OCI-LY3 (cell line): Measurements from ENCODE around the gene POLDIP2.
A peak's percentile ranks its signal among the peaks of the same experiment; 100 is the strongest.

ENCODE experiments used
- H2AFZ ChIP-seq: fragments of 200-600, 300-600 bp; shearing (Covaris generic); 2 replicates; pipeline ENCODE4 v1.6.0; 2014; ENCODE audit warnings: antibody characterized with exemption, low read depth, low read length
- H3K27ac ChIP-seq: fragments of 200-600, 300-600 bp; sonication (generic); 2 replicates; pipeline ENCODE4 v1.5.1; 2014; ENCODE audit warnings: mild to moderate bottlenecking, low read length, moderate library complexity, mixed read lengths
- H3K27me3 ChIP-seq: fragments of 200-600, 300-600 bp; sonication (generic); 2 replicates; pipeline ENCODE4 v1.6.1; 2014; ENCODE audit warnings: low read depth, low read length, mixed read lengths
- H3K36me3 ChIP-seq: fragments of 200-600, 300-600 bp; sonication (generic); replicated peaks from 2 replicates; pipeline ENCODE3; 2014; ENCODE audit warnings: low read depth, low read length, mixed read lengths
- H3K4me1 ChIP-seq: fragments of 300-600, 200-600 bp; sonication (generic); 2 replicates; pipeline ENCODE4 v1.6.1; 2014; ENCODE audit warnings: low read length, mixed read lengths
- H3K4me2 ChIP-seq: fragments of 200-600, 300-600 bp; sonication (generic); 2 replicates; pipeline ENCODE4 v1.6.1; 2014; ENCODE audit warnings: low read length, mixed read lengths
- H3K4me3 ChIP-seq: fragments of 300-600, 200-600 bp; sonication (generic); 2 replicates; pipeline ENCODE4 v1.5.1; 2014; ENCODE audit warnings: antibody characterized with exemption, mild to moderate bottlenecking, low read length, moderate library complexity
- H3K79me2 ChIP-seq: fragments of 300-600, 200-600 bp; shearing (Covaris generic); 2 replicates; pipeline ENCODE4 v1.6.1; 2014; ENCODE audit warnings: mild to moderate bottlenecking, low read length, mixed read lengths
- H3K9ac ChIP-seq: fragments of 300-600, 200-600 bp; shearing (Covaris generic); 2 replicates; pipeline ENCODE4 v1.6.0; 2014; ENCODE audit warnings: mild to moderate bottlenecking, low read length, moderate library complexity
- H3K9me3 ChIP-seq: fragments of 200-600, 300-600 bp; shearing (Covaris generic); 2 replicates; pipeline ENCODE4 v1.6.1; 2014; ENCODE audit warnings: low read length, mixed read lengths; ENCODE audit not compliant: insufficient read depth
- H4K20me1 ChIP-seq: fragments of 200-600, 300-600 bp; sonication (generic); 2 replicates; pipeline ENCODE4 v1.6.1; 2016; ENCODE audit warnings: low read length, mixed read lengths; ENCODE audit not compliant: insufficient read depth
- EZH2phosphoT487 ChIP-seq: fragments of 200-600 bp; shearing (Covaris generic); IDR thresholded peaks from 2 replicates; pipeline ENCODE4 v1.6.1; 2018; ENCODE audit warnings: antibody characterized with exemption, mixed run types, low read depth
- TF ChIP-seq, protein P1 (sequence below): fragments of 200-600, 300-600 bp; sonication (generic); IDR thresholded peaks from 2 replicates; pipeline ENCODE4 v1.5.1; 2014; ENCODE audit warnings: antibody characterized with exemption, low read length, low read depth

The POLDIP2 gene

DNA sequence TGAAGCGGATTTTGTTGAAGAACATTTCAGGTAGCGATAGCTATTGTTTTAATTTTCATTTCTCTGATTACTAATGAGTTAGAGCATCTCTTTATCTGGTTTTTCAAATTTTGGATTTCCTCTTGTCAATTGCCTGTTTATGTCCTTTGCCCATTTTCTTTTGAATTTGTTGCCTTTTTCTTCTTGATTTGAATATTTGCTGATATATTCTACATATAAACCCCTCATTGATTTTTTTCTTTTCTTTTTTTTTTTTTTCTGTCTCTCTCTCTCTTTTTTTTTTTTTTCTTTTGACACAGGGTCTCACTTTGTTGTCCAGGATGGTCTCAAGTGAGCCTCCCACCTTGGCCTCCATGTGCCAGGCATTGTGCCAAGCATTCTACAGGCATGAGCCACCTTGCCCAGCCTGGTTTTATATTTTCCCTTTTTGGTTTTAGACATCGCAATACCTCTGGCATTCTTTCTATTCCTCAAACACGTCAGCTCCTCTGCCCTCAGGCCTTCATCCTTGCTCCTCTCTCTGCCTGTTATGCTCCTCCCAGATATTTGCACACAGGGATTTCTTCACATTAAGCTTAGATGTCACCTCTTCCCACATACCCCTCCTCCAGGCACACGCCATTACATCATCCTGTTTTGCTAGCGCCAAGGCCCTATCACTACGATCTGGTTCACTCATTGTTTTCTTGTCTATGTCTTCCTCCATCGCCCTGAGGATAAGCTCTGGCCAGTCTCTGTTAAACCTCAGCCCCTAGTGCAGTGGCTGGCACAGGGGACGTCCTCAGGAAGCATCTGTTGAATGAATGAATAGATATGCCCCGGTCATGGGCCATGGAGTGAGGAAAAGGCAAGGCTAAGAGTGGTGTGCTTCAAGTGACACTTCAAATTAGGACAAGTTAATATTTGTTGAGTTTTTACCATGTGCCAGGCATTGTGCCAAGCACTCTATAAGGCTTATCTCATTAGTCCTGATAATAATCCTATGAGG lies 22.8 kb upstream of the POLDIP2 start:
- H3K4me2 ChIP-seq: no peak overlapping the region

GRCh38 chr17:28372945-28373274 lies 15.6 kb upstream of the POLDIP2 start:
- TF ChIP-seq EZH2phosphoT487: no peak
- Histone ChIP-seq H3K4me1 (peaks cover 16% of the 10 kb centered on the region), H4K20me1 (peaks cover 12% of the 10 kb centered on the region; the same call in 1 of the 2 replicates), H3K79me2 (peaks cover 34% of the 10 kb centered on the region), H3K4me3 (peak overlapping the region; percentile 97), H3K4me2 (peak overlapping the region; percentile 93), H2AFZ (no peak overlapping the region), H3K9me3 (no peaks in the 10 kb centered on the region), H3K9ac (peak overlapping the region; percentile 85), H3K27me3 (no peaks in the 10 kb centered on the region), H3K36me3 (no peaks in the 10 kb centered on the region), H3K27ac (no peak overlapping the region)

More for the DNA sequence above, 22.8 kb upstream of the POLDIP2 start:
- Histone ChIP-seq H3K4me1 (no peaks in the 10 kb centered on the region), H3K27me3 (no peaks in the 10 kb centered on the region), H4K20me1 (peaks cover 4% of the 10 kb centered on the region; the same call in 1 of the 2 replicates), H3K27ac (no peak overlapping the region), H3K9ac (no peak overlapping the region), H3K36me3 (peaks cover 9% of the 10 kb centered on the region), H3K79me2 (peaks cover 18% of the 10 kb centered on the region), H2AFZ (no peak overlapping the region), H3K9me3 (no peaks in the 10 kb centered on the region), H3K4me3 (no peak overlapping the region)
- TF ChIP-seq, protein P1, sequence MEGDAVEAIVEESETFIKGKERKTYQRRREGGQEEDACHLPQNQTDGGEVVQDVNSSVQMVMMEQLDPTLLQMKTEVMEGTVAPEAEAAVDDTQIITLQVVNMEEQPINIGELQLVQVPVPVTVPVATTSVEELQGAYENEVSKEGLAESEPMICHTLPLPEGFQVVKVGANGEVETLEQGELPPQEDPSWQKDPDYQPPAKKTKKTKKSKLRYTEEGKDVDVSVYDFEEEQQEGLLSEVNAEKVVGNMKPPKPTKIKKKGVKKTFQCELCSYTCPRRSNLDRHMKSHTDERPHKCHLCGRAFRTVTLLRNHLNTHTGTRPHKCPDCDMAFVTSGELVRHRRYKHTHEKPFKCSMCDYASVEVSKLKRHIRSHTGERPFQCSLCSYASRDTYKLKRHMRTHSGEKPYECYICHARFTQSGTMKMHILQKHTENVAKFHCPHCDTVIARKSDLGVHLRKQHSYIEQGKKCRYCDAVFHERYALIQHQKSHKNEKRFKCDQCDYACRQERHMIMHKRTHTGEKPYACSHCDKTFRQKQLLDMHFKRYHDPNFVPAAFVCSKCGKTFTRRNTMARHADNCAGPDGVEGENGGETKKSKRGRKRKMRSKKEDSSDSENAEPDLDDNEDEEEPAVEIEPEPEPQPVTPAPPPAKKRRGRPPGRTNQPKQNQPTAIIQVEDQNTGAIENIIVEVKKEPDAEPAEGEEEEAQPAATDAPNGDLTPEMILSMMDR: no peak
- TF ChIP-seq EZH2phosphoT487: no peak

DNA sequence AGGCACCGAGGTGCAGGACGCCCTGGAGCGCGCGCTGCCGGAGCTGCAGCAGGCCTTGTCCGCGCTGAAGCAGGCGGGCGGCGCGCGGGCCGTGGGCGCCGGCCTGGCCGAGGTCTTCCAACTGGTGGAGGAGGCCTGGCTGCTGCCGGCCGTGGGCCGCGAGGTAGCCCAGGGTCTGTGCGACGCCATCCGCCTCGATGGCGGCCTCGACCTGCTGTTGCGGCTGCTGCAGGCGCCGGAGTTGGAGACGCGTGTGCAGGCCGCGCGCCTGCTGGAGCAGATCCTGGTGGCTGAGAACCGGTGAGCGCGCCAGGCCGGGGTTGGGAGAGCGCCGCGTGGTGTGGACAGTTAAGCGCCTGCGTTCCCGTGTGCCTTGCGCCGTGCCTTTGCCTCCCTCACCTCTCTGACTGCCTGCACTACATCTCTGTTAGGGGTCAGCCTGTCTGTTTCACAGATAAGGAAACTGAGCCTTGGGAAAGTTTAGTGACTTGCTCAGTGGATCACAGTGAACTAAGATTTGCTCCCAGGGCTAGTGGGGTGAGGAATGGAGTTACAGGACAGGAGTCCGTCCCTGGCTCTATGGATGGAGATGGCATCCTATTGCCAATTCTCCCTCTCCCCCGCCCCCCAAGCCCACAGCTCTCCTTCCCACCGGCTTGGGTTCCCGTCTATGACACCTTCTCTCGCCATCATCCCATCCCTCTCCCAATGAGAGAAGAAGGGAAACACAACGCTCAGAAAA lies 15.0 kb upstream of the POLDIP2 start:
- Histone ChIP-seq H3K9me3 (no peaks in the 10 kb centered on the region), H3K27me3 (no peaks in the 10 kb centered on the region), H3K4me3 (peak overlapping the region; percentile 97), H3K27ac (peak overlapping the region; percentile 59), H3K36me3 (no peaks in the 10 kb centered on the region), H3K79me2 (peaks cover 34% of the 10 kb centered on the region), H3K9ac (peak overlapping the region; percentile 85), H2AFZ (peak overlapping the region; percentile 76; the same call in 1 of the 2 replicates), H4K20me1 (peaks cover 12% of the 10 kb centered on the region; the same call in 1 of the 2 replicates), H3K4me2 (peak overlapping the region; percentile 93), H3K4me1 (peaks cover 16% of the 10 kb centered on the region)
- TF ChIP-seq, protein P1: no peak
- TF ChIP-seq EZH2phosphoT487: no peak

DNA sequence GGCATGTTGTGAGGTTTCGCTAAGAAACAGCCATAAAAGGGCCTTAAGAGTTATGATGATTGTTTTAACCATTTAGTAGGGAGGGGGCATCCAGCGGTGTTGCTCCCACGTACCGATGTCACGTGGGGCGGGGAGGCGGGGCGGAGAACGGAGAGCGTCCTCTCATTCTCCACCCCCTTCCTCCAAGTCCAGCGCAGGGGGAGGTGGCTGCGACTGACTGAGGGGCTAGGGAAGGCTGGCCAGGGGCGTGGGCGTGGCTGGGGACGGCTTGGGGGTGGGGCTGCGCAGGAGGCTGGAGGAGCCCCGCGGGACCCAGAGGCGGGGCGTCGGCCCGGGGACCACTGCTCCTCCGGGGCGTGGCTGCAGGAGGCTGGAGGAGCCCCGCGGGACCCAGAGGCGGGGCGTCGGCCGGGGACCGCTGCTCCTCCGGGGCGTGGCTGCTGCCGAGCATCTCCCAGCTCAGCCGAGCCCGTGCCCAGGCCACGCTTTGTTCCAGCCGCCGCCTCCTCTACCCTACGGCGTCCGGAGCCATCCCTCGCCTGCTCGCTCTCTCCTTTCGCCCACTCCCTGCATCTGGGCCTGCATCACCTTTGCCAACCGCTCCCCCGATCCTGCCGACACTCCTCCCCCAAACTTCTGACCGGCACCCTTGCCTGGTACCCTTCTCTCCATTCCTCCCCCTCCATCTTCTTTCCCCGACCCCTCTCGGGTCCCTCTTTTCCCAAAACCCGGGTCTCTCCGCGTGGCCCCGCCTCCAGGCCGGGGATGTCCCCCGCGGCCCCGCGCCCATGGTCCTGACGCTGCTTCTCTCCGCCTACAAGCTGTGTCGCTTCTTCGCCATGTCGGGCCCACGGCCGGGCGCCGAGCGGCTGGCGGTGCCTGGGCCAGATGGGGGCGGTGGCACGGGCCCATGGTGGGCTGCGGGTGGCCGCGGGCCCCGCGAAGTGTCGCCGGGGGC lies 14.2 kb upstream of the POLDIP2 start, which contains the start of gene SARM1:
Gene SARM1 (plus strand): TSS at position 450 of the 958 bp plus-strand sequence. CDS start 339 bp downstream, at position 789.
- Histone ChIP-seq H3K79me2 (peaks cover 34% of the 10 kb centered on the region), H3K4me2 (peak within 1 kb of the TSS; percentile 93), H3K9me3 (no peaks in the 10 kb centered on the region), H3K27ac (peak within 1 kb of the TSS; percentile 59), H3K36me3 (no peaks in the 10 kb centered on the region), H3K27me3 (no peaks in the 10 kb centered on the region), H3K4me1 (peaks cover 16% of the 10 kb centered on the region), H2AFZ (peak within 1 kb of the TSS; percentile 76; the same call in 1 of the 2 replicates), H3K4me3 (peak within 1 kb of the TSS; percentile 97), H4K20me1 (peaks cover 12% of the 10 kb centered on the region; the same call in 1 of the 2 replicates), H3K9ac (peak within 1 kb of the TSS; percentile 85)
- no peak for TF ChIP-seq EZH2phosphoT487
- TF ChIP-seq, protein P1: no peak
